BLaER1 treated with 17β-estradiol and CSF1 and Interleukin-3, amounts not matched to agents 10 nM and 100 nM (cell line): ENCODE measurements around the gene EFNA1.

ENCODE experiments used
- H3K27ac ChIP-seq, 11 experiments: shearing (Covaris generic); formaldehyde crosslinking; 2 replicates each; pipeline ENCODE4 v1.8.1; 2022
- H3K27me3 ChIP-seq, 11 experiments: shearing (Covaris generic); formaldehyde crosslinking; 2 replicates each; pipeline ENCODE4 v1.8.1; 2022
- H3K36me3 ChIP-seq, 11 experiments: shearing (Covaris generic); formaldehyde crosslinking; 2 replicates each; pipeline ENCODE4 v1.8.1; 2022
- H3K4me1 ChIP-seq, 10 experiments: shearing (Covaris generic); formaldehyde crosslinking; 2 replicates each; pipeline ENCODE4 v1.8.1; 2022
- H3K4me2 ChIP-seq, 11 experiments: shearing (Covaris generic); formaldehyde crosslinking; 2 replicates each; pipeline ENCODE4 v1.8.1; 2022
- H3K4me3 ChIP-seq, 10 experiments: shearing (Covaris generic); formaldehyde crosslinking; 2 replicates each; pipeline ENCODE4 v1.8.1; 2022
- H3K9ac ChIP-seq, 11 experiments: shearing (Covaris generic); formaldehyde crosslinking; 2 replicates each; pipeline ENCODE4 v1.8.1; 2022
- H3K9me3 ChIP-seq, 11 experiments: shearing (Covaris generic); formaldehyde crosslinking; replicated peaks in 1 of 11; 2 replicates each; pipeline ENCODE4 v1.8.1; 2022
- H4K20me1 ChIP-seq, 11 experiments: shearing (Covaris generic); formaldehyde crosslinking; 2 replicates each; pipeline ENCODE4 v1.8.1; 2022
- Cebpa-rat ChIP-seq, 11 experiments: shearing (Covaris generic); IDR thresholded peaks; 2 replicates each; pipeline ENCODE4 v1.8.1; 2022

Gene EFNA1

GRCh38 chr1:155175927-155176371 lies 48.3 kb downstream of the EFNA1 start:
- Histone ChIP-seq H3K4me1 (peaks cover 46 to 74% (median 65%) of the 10 kb centered on the region in 10 experiments), H3K27ac (peak overlapping the region in 4 of 11 experiments; percentile 37 to 88 (median 63); a peak in 5 of 22 replicates), H3K36me3 (peaks cover 33 to 56% (median 47%) of the 10 kb centered on the region in 11 experiments), H3K9ac (peak overlapping the region in 7 of 11 experiments; percentile 5 to 95 (median 91); a peak in 11 of 22 replicates), H3K27me3 (no peaks in the 10 kb centered on the region), H3K4me2 (peak overlapping the region; percentile 90 to 99 (median 97)), H4K20me1 (peaks cover 0 to 8% (median 0%) of the 10 kb centered on the region in 11 experiments; a peak in 4 of 22 replicates), H3K4me3 (peak overlapping the region in 7 of 10 experiments; percentile 77 to 93 (median 87); a peak in 8 of 20 replicates), H3K9me3 (no peaks in the 10 kb centered on the region)
- no peak for TF ChIP-seq Cebpa-rat (IDR thresholded peaks at IDR 0.05)

GRCh38 chr1:155176544-155177071 lies 48.9 kb downstream of the EFNA1 start:
- TF ChIP-seq Cebpa-rat (IDR thresholded peaks at IDR 0.05) = no peak
- Histone ChIP-seq H3K27ac (peak overlapping the region in 6 of 11 experiments; percentile 30 to 57 (median 38); a peak in 8 of 22 replicates), H3K4me3 (peak overlapping the region in 2 of 10 experiments; percentile 89 to 93; a peak in 2 of 20 replicates), H3K9ac (peak overlapping the region in 8 of 11 experiments; percentile 8 to 49 (median 26); a peak in 9 of 22 replicates), H3K36me3 (peaks cover 34 to 56% (median 47%) of the 10 kb centered on the region in 11 experiments), H3K27me3 (no peaks in the 10 kb centered on the region), H3K4me2 (peak overlapping the region; percentile 90 to 99 (median 97)), H4K20me1 (peaks cover 0 to 8% (median 0%) of the 10 kb centered on the region in 11 experiments; a peak in 4 of 22 replicates), H3K9me3 (no peaks in the 10 kb centered on the region), H3K4me1 (peaks cover 41 to 74% (median 62%) of the 10 kb centered on the region in 10 experiments)

GRCh38 chr1:155177192-155177917 lies 49.7 kb downstream of the EFNA1 start:
- Histone ChIP-seq H3K4me3 (no peak overlapping the region), H3K27ac (peak overlapping the region in 7 of 11 experiments; percentile 5 to 57 (median 38); a peak in 8 of 22 replicates)

GRCh38 chr1:155177918-155178281 lies 50.2 kb downstream of the EFNA1 start:
- Histone ChIP-seq H3K9me3 (no peaks in the 10 kb centered on the region), H3K4me2 (peak overlapping the region in 5 of 11 experiments; percentile 39 to 90 (median 57); a peak in 7 of 22 replicates), H3K4me1 (peaks cover 36 to 74% (median 56%) of the 10 kb centered on the region in 10 experiments), H3K36me3 (peaks cover 36 to 62% (median 53%) of the 10 kb centered on the region in 11 experiments), H3K4me3 (no peak overlapping the region), H4K20me1 (peaks cover 0 to 8% (median 0%) of the 10 kb centered on the region in 11 experiments; a peak in 2 of 22 replicates), H3K27ac (0 out of 22 replicates have a peak overlapping the region, but pooled peaks of 1 of the 11 experiments have one; percentile 26), H3K27me3 (no peaks in the 10 kb centered on the region), H3K9ac (peak overlapping the region in 4 of 11 experiments; percentile 8 to 49 (median 25); a peak in 5 of 22 replicates)
- TF ChIP-seq Cebpa-rat (IDR thresholded peaks at IDR 0.05) = no peak

More at GRCh38 chr1:155177192-155177917, 49.7 kb downstream of the EFNA1 start:
- Histone ChIP-seq H3K9ac (peak overlapping the region in 9 of 11 experiments; percentile 8 to 49 (median 23); a peak in 9 of 22 replicates), H3K4me1 (peaks cover 36 to 73% (median 56%) of the 10 kb centered on the region in 10 experiments), H4K20me1 (peaks cover 0 to 8% (median 0%) of the 10 kb centered on the region in 11 experiments; a peak in 3 of 22 replicates), H3K36me3 (peaks cover 36 to 58% (median 51%) of the 10 kb centered on the region in 11 experiments), H3K4me2 (peak overlapping the region; percentile 33 to 99 (median 93); a peak in 19 of 22 replicates), H3K27me3 (no peaks in the 10 kb centered on the region), H3K9me3 (no peaks in the 10 kb centered on the region)
- no peak for TF ChIP-seq Cebpa-rat (IDR thresholded peaks at IDR 0.05)

GRCh38 chr1:155178441-155179111 lies 50.9 kb downstream of the EFNA1 start:
- TF ChIP-seq Cebpa-rat (IDR thresholded peaks at IDR 0.05) = peak in 3 of 11 experiments; percentile 20 to 36 (median 21); a peak in 1 of 22 replicates
- peak overlapping the region in 9 of 11 experiments; percentile 9 to 90 (median 44); a peak in 12 of 22 replicates for H3K4me2 ChIP-seq

GRCh38 chr1:155179112-155180031 lies 51.7 kb downstream of the EFNA1 start:
- H3K27ac ChIP-seq = peak overlapping the region in 8 of 11 experiments; percentile 8 to 55 (median 26); a peak in 9 of 22 replicates
- H3K4me1 ChIP-seq = peaks cover 45 to 79% (median 63%) of the 10 kb centered on the region in 10 experiments
- 0 out of 22 replicates have a peak, but pooled peaks of 1 of the 11 experiments have one; percentile 7 for TF ChIP-seq Cebpa-rat (IDR thresholded peaks at IDR 0.05)
- H3K36me3 ChIP-seq = peaks cover 40 to 74% (median 60%) of the 10 kb centered on the region in 11 experiments
- H3K4me3 ChIP-seq = no peak overlapping the region
- H3K4me2 ChIP-seq = peak overlapping the region in 9 of 11 experiments; percentile 9 to 62 (median 44); a peak in 12 of 22 replicates
- H3K27me3 ChIP-seq = no peaks in the 10 kb centered on the region
- peak overlapping the region in 8 of 11 experiments; percentile 14 to 52 (median 26); a peak in 9 of 22 replicates for H3K9ac ChIP-seq
- H3K9me3 ChIP-seq = no peaks in the 10 kb centered on the region
- peaks cover 0 to 8% (median 0%) of the 10 kb centered on the region in 11 experiments; a peak in 2 of 22 replicates for H4K20me1 ChIP-seq

More at GRCh38 chr1:155178441-155179111, 50.9 kb downstream of the EFNA1 start:
- Histone ChIP-seq H3K4me3 (no peak overlapping the region), H3K9me3 (no peaks in the 10 kb centered on the region), H3K36me3 (peaks cover 39 to 66% (median 54%) of the 10 kb centered on the region in 11 experiments), H3K9ac (peak overlapping the region in 8 of 11 experiments; percentile 15 to 52 (median 28); a peak in 10 of 22 replicates), H3K27ac (peak overlapping the region in 6 of 11 experiments; percentile 14 to 55 (median 38); a peak in 8 of 22 replicates), H4K20me1 (peaks cover 0 to 8% (median 0%) of the 10 kb centered on the region in 11 experiments; a peak in 2 of 22 replicates), H3K4me1 (peaks cover 39 to 77% (median 60%) of the 10 kb centered on the region in 10 experiments), H3K27me3 (no peaks in the 10 kb centered on the region)

GRCh38 chr1:155181371-155182051 lies 53.8 kb downstream of the EFNA1 start:
- H3K27me3 ChIP-seq = no peaks in the 10 kb centered on the region
- no peak overlapping the region for H3K27ac ChIP-seq
- H3K9me3 ChIP-seq = no peaks in the 10 kb centered on the region
- peaks cover 47 to 82% (median 65%) of the 10 kb centered on the region in 10 experiments for H3K4me1 ChIP-seq
- TF ChIP-seq Cebpa-rat (IDR thresholded peaks at IDR 0.05) = no peak
- peaks cover 40 to 75% (median 60%) of the 10 kb centered on the region in 11 experiments for H3K36me3 ChIP-seq
- H3K4me3 ChIP-seq = no peak overlapping the region
- H4K20me1 ChIP-seq = peaks cover 0 to 6% (median 0%) of the 10 kb centered on the region in 11 experiments; a peak in 2 of 22 replicates
- no peak overlapping the region; a peak in 1 of 22 replicates for H3K4me2 ChIP-seq
- H3K9ac ChIP-seq = no peak overlapping the region
